ENCODE results near the gene SUN2.

- TF ChIP-seq POLR2A (IDR thresholded peaks at IDR 0.05) (no peak), EP300 (IDR thresholded peaks at IDR 0.05) (no peak)
These were observed 36.6 kb downstream of the SUN2 start for GRCh38 chr22:38719196-38719595.
